Measurements from ENCODE around the gene KRABD2.
"Not testable (repeated sequence)": the region's sequence is repeated elsewhere in the genome, so short reads cannot be mapped to it uniquely, and the experiment has no call there.

Gene KRABD2

GRCh38 chr17:8357910-8358309, 18.6 kb downstream of the KRABD2 start:
- ATAC-seq, result no peak
- Mint-ChIP-seq H3K27ac (no peak overlapping the region), H3K36me3 (no peaks in the 10 kb centered on the region), H3K9me3 (no peaks in the 10 kb centered on the region), H3K4me1 (peaks cover 7% of the 10 kb centered on the region), H3K4me3 (no peak overlapping the region)
- no peak for DNase-seq (ENCODE audit: low spot score in 2 of 2)

- no peaks in the 10 kb centered on the region for H3K9me3 Mint-ChIP-seq
- H3K4me3 Mint-ChIP-seq, result no peak overlapping the region
- no peak for DNase-seq (ENCODE audit: low spot score in 2 of 2)
- H3K4me1 Mint-ChIP-seq, result no peaks in the 10 kb centered on the region
- no peaks in the 10 kb centered on the region for H3K36me3 Mint-ChIP-seq
- ATAC-seq, result no peak
- no peak overlapping the region for H3K27ac Mint-ChIP-seq
Observed at GRCh38 chr17:8354236-8354635, 22.3 kb downstream of the KRABD2 start.

- H3K36me3 Mint-ChIP-seq, result no peaks in the 10 kb centered on the region
- H3K27ac Mint-ChIP-seq, result no peak overlapping the region
- ATAC-seq (no peak), DNase-seq (ENCODE audit: low spot score in 2 of 2) (no peak)
- no peaks in the 10 kb centered on the region for H3K9me3 Mint-ChIP-seq
- H3K4me1 Mint-ChIP-seq, result no peaks in the 10 kb centered on the region
- H3K4me3 Mint-ChIP-seq, result no peak overlapping the region
Observed at GRCh38 chr17:8353736-8354135, 22.8 kb downstream of the KRABD2 start.

GRCh38 chr17:8350339-8350738, 26.2 kb downstream of the KRABD2 start:
- no peak overlapping the region for H3K4me3 Mint-ChIP-seq
- no peak for DNase-seq (ENCODE audit: low spot score in 2 of 2)
- no peak for ATAC-seq
- no peak overlapping the region for H3K27ac Mint-ChIP-seq
- H3K36me3 Mint-ChIP-seq, result no peaks in the 10 kb centered on the region
- no peaks in the 10 kb centered on the region for H3K4me1 Mint-ChIP-seq
- no peaks in the 10 kb centered on the region for H3K9me3 Mint-ChIP-seq

DNA sequence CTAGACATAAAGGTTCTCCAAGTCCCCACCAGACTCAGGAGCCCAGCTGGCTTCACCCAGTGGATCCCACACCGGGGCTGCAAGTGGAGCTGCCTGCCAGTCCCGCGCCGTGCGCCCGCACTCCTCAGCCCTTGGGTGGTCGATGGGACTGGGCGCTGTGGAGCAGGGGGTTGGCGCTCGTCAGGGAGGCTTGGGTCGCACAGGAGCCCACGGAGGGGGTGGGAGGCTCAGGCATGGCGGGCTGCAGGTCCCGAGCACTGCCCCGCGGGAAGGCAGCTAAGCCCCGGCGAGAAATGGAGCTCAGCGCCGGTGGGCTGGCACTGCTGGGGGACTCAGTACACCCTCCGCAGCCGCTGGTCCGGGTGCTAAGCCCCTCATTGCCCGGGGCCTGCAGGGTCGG, 29.5 kb downstream of the KRABD2 start:
- H3K4me1 Mint-ChIP-seq, result not testable (repeated sequence)

DNA sequence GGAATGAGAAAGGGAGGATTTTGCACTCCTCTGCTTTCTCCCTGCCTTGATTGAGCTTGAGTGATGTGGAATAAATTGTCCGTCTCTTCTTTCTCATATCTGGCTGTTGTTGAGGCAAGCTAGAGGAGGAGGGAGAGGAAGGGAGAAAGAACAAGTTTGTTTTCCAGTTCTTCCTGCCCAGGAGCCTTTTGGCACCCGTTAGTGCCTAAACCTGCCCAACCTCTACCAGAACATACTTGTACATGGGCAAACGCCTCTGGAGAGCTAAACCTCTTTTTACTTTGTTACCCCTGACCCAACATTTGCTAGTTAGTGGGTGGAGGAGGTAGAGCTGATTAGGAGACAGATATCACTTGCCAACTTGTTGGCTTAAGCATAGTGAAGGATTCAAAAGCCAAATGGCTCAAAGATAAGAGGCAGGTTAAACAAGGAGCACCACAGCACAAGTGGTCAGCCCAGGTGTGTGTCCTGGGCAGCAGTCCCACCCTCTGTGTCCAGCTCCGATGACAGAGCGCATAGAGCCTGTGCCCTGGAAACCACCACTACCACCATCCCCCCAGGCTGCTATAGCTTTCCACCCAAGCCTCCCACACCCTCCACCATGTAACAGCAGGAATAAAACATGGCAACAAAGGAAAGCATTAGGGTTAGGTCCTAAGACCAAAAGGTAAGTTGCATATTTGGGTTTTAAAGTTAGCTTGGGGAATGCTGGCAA, 30.4 kb downstream of the KRABD2 start:
- ATAC-seq (no peak), DNase-seq (ENCODE audit: low spot score in 2 of 2) (no peak)
- Mint-ChIP-seq H3K27ac (no peak overlapping the region), H3K4me3 (no peak overlapping the region), H3K4me1 (peaks cover 7% of the 10 kb centered on the region), H3K9me3 (no peaks in the 10 kb centered on the region), H3K36me3 (no peaks in the 10 kb centered on the region)

More for the DNA sequence above, 29.5 kb downstream of the KRABD2 start:
- H3K27ac Mint-ChIP-seq; H3K4me3 Mint-ChIP-seq; H3K9me3 Mint-ChIP-seq; H3K36me3 Mint-ChIP-seq; DNase-seq (ENCODE audit: low spot score in 2 of 2); ATAC-seq: not testable (repeated sequence)

- Mint-ChIP-seq H3K4me1 (peaks cover 7% of the 10 kb centered on the region), H3K27ac (peak overlapping the region; percentile 65), H3K9me3 (no peaks in the 10 kb centered on the region), H3K4me3 (no peak overlapping the region), H3K36me3 (no peaks in the 10 kb centered on the region)
- peak; percentile 90 for ATAC-seq
- DNase-seq (ENCODE audit: low spot score in 2 of 2), result no peak
Observed at GRCh38 chr17:8345052-8345690, 31.3 kb downstream of the KRABD2 start.

DNA sequence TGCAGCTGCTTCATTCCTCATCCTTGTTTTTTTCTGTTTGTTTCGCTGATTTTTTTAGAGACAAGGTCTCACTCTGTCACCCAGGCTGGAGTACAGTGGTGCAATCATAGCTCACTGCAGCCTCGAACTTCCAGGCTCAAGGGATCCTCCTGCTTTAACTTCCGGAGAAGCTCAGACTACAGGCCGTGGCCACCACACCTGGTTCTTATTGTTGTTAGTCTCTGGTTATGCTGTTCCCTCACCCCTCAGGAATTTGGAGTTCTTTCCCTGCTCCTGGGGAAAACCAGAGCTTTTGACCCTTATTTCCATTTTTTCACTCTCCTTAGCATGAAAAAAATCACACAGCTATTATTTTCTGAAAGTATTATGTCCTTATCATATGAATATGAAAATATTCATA, 35.0 kb downstream of the KRABD2 start:
- H3K27ac Mint-ChIP-seq, result no peak overlapping the region
- DNase-seq (ENCODE audit: low spot score in 2 of 2) (no peak), ATAC-seq (no peak)
- no peak overlapping the region for H3K4me3 Mint-ChIP-seq
- peaks cover 22% of the 10 kb centered on the region for H3K4me1 Mint-ChIP-seq
- no peaks in the 10 kb centered on the region for H3K9me3 Mint-ChIP-seq
- no peaks in the 10 kb centered on the region for H3K36me3 Mint-ChIP-seq

- Mint-ChIP-seq H3K27ac (no peak within 1 kb of the TSS), H3K4me3 (no peak within 1 kb of the TSS), H3K36me3 (no peaks in the 10 kb centered on the region), H3K9me3 (no peaks in the 10 kb centered on the region), H3K4me1 (peaks cover 15% of the 10 kb centered on the region)
- ATAC-seq (no peak), DNase-seq (ENCODE audit: low spot score in 2 of 2) (no peak)
Observed at GRCh38 chr17:8339540-8339939, 37.0 kb downstream of the KRABD2 start, which contains the start of gene ODF4. Gene ODF4, plus strand, starts transcription at chr17:8339840. Its CDS starts 212 bp downstream, at chr17:8340052.

DNA sequence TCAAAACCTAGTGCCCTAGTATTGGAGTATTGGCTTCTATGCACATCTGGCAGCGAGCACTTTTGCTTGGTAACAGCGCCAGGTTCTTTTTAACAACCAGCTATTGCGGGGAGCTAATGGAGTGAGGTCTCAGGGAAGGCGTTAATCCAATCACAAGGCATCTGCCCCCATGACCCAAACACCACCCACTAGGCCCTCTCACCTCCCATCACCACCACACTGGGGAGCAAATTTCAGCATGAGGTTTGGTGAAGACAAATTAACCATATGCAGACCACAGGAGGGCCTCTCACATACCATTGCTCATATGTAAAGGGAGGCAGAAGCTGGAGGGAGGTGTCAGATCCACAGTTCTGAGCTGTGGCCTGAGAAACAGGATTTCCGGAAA, 37.8 kb downstream of the KRABD2 start:
- no peak overlapping the region for H3K4me3 Mint-ChIP-seq
- no peak for DNase-seq (ENCODE audit: low spot score in 2 of 2)
- H3K36me3 Mint-ChIP-seq, result no peaks in the 10 kb centered on the region
- H3K27ac Mint-ChIP-seq, result no peak overlapping the region
- peaks cover 15% of the 10 kb centered on the region for H3K4me1 Mint-ChIP-seq
- no peaks in the 10 kb centered on the region for H3K9me3 Mint-ChIP-seq
- ATAC-seq, result peak; percentile 60

- H3K36me3 Mint-ChIP-seq, result no peaks in the 10 kb centered on the region
- ATAC-seq (no peak), DNase-seq (ENCODE audit: low spot score in 2 of 2) (no peak)
- H3K9me3 Mint-ChIP-seq, result no peaks in the 10 kb centered on the region
- no peak overlapping the region for H3K4me3 Mint-ChIP-seq
- no peak overlapping the region for H3K27ac Mint-ChIP-seq
- H3K4me1 Mint-ChIP-seq, result peaks cover 15% of the 10 kb centered on the region
Observed at GRCh38 chr17:8337802-8338752, 38.4 kb downstream of the KRABD2 start.

GRCh38 chr17:8333281-8333680, 43.2 kb downstream of the KRABD2 start:
- Mint-ChIP-seq H3K4me3 (no peak overlapping the region), H3K36me3 (no peaks in the 10 kb centered on the region), H3K9me3 (no peaks in the 10 kb centered on the region), H3K27ac (no peak overlapping the region), H3K4me1 (peaks cover 8% of the 10 kb centered on the region)
- no peak for DNase-seq (ENCODE audit: low spot score in 2 of 2)
- no peak for ATAC-seq

DNA sequence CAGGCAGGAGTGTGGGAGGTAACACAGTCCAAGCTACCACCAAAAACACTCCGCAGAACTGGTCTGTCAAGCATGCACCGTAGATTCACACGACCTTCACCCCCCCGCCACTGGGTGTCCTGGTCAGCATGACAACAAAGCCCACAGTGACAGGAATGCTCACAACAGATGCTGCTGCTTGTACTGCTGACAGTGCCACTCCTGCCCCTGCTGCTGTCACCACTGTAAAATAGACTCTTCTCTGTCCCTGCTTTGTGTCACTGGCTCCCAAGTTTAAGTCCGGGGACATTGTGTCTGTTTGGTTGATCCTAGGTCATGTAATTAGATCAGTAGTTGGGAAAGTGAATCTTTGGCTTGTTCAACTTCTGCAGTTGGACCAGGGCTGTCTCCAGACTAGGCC, 43.8 kb downstream of the KRABD2 start:
- H3K4me3 Mint-ChIP-seq, result no peak overlapping the region
- H3K9me3 Mint-ChIP-seq, result no peaks in the 10 kb centered on the region
- peaks cover 2% of the 10 kb centered on the region for H3K4me1 Mint-ChIP-seq
- DNase-seq (ENCODE audit: low spot score in 2 of 2) (no peak), ATAC-seq (no peak)
- H3K36me3 Mint-ChIP-seq, result no peaks in the 10 kb centered on the region
- no peak overlapping the region for H3K27ac Mint-ChIP-seq

- Mint-ChIP-seq H3K27ac (no peak overlapping the region), H3K36me3 (no peaks in the 10 kb centered on the region), H3K9me3 (no peaks in the 10 kb centered on the region), H3K4me1 (no peaks in the 10 kb centered on the region), H3K4me3 (no peak overlapping the region)
- ATAC-seq, result no peak
- no peak for DNase-seq (ENCODE audit: low spot score in 2 of 2)
Observed at GRCh38 chr17:8332128-8332527, 44.4 kb downstream of the KRABD2 start.

GRCh38 chr17:8327303-8327649, 49.2 kb downstream of the KRABD2 start:
- Mint-ChIP-seq H3K36me3 (peaks cover 6% of the 10 kb centered on the region), H3K4me1 (peaks cover 9% of the 10 kb centered on the region), H3K27ac (no peak overlapping the region), H3K4me3 (peak overlapping the region; percentile 72), H3K9me3 (no peaks in the 10 kb centered on the region)
- ATAC-seq (no peak), DNase-seq (ENCODE audit: low spot score in 2 of 2) (no peak)

Measured in stimulated activated effector memory CD8-positive, alpha-beta T cell treated with anti-CD3 and anti-CD28 coated beads, Interleukin-12 subunit alpha, Interleukin-12 subunit beta, amount 100 ng/mL, for 72 hours (primary cell).